ENCODE data around the gene CTTNBP2NL.

GRCh38 chr1:112387807-112388206 is 8.2 kb upstream of the CTTNBP2NL start:
- TF ChIP-seq CTCF (IDR thresholded peaks at IDR 0.05) (no peak), POLR2A (IDR thresholded peaks at IDR 0.05) (no peak), EP300 (IDR thresholded peaks at IDR 0.05) (no peak), POLR2AphosphoS5 (IDR thresholded peaks at IDR 0.05) (no peak)

Measured in upper lobe of left lung (tissue), 4 donors.